Activated B cell treated with CpG ODN at 0.5 μM for 24 hours (primary cell): ENCODE data around the gene CCDC179. TPM values are rescaled to one million over a fixed set of nuclear protein-coding genes. Genes with fewer than 3 reads are reported as not detected.

Source experiments
- ATAC-seq: fragments of 200-7000 bp; cut with Tn5 transposase; one replicate; pipeline ENCODE4 v1.10.0; 2021; ENCODE audit warnings: low read depth, mild to moderate bottlenecking, moderate library complexity
- CTCF ChIA-PET: fragments of 350-600 bp; sonication (Branson Sonifier 250); formaldehyde crosslinking; loops from one replicate; lab custom pipeline; 2021; ENCODE audit warnings: antibody characterized with exemption; lab: Charles Lee
- POLR2A ChIA-PET: fragments of 350-600 bp; sonication (Branson Sonifier 250); formaldehyde crosslinking; loops from one replicate; lab custom pipeline; 2021; ENCODE audit warnings: antibody characterized with exemption; lab: Charles Lee
- DNase-seq: peaks from one replicate; pipeline ENCODE4 v3.0.0; 2022
- H3K27ac Mint-ChIP-seq: one replicate; pipeline ENCODE4 v1.8.0; 2020; ENCODE audit warnings: mixed read lengths
- H3K27me3 Mint-ChIP-seq: one replicate; pipeline ENCODE4 v1.8.0; 2021; ENCODE audit warnings: mixed read lengths
- H3K36me3 Mint-ChIP-seq: one replicate; pipeline ENCODE4 v1.8.0; 2021; ENCODE audit warnings: low read depth, mixed read lengths
- H3K4me1 Mint-ChIP-seq: one replicate; pipeline ENCODE4 v1.8.0; 2021; ENCODE audit warnings: mixed read lengths
- H3K4me3 Mint-ChIP-seq: one replicate; pipeline ENCODE4 v1.8.0; 2020; ENCODE audit warnings: mild to moderate bottlenecking, mixed read lengths
- H3K9me3 Mint-ChIP-seq: one replicate; pipeline ENCODE4 v1.8.0; 2020; ENCODE audit warnings: mixed read lengths
- CTCF ChIP-seq: fragments of 200-600 bp; IDR thresholded peaks from one replicate; pipeline ENCODE4 v1.8.0; 2022; ENCODE audit warnings: antibody characterized with exemption, mild to moderate bottlenecking
- intact Hi-C: fragments of 100-400 bp; cut with micrococcal nuclease; formaldehyde crosslinking; loops from one replicate; pipeline ENCODE4 v1.15.1; 2024
- total RNA-seq: library from RNA; stranded (reverse); gene quantifications from 2 replicates; pipeline ENCODE4 v1.2.3, GENCODE V29; 2022

Gene CCDC179
- total RNA-seq, 1 donor from 2014 or later: not detected

DNA sequence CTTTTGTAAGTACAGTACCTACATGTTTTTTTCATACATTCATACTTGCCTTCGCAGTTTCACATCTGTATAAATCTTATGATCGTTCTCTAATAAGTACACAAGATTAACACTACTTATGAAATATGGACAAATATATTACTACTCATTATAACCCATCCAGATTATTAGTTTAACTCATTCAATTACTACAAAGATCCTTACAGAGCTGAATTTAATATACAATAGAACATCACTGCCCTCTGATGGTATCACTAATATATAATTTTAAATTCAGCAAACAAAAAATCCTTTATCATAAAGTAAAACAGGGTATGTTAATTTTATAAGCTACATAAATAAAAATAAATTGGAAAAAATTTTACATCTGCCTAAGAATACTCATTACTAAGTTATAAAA, 38.1 kb downstream of the CCDC179 start:
- intact Hi-C loops: no loop called here
- ChIA-PET POLR2A (no interaction called here), CTCF (no interaction called here)
- no peak for ATAC-seq
- Mint-ChIP-seq H3K36me3 (peaks cover 61% of the 10 kb centered on the region), H3K9me3 (no peaks in the 10 kb centered on the region), H3K27me3 (no peaks in the 10 kb centered on the region), H3K27ac (no peak overlapping the region), H3K4me3 (no peak overlapping the region), H3K4me1 (no peaks in the 10 kb centered on the region)
- no peak for DNase-seq
- TF ChIP-seq CTCF: no peak

DNA sequence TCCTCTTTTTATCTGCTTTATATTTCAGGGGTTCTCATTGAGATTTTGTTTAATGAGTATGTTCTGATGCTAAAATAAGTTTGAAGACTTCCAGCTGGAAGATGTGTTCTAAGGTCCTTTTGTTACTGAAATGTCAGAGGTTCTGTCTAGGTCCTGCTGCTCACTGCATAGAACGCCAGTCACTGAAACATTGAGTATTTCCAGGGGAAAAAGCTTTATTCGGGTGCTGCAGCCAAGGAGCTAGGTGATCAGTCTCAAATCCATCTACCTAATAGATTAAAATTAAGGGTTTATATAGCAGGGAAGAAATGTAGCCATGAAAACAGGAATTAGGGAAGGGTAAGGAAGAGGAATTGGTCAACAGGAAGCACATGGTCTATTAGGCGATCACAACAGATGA, 50.4 kb downstream of the CCDC179 start:
- Mint-ChIP-seq H3K4me1 (peaks cover 15% of the 10 kb centered on the region), H3K36me3 (no peaks in the 10 kb centered on the region), H3K27ac (no peak overlapping the region), H3K9me3 (no peaks in the 10 kb centered on the region), H3K27me3 (no peaks in the 10 kb centered on the region), H3K4me3 (no peak overlapping the region)
- no peak for ATAC-seq
- no peak for TF ChIP-seq CTCF
- ChIA-PET POLR2A (interaction anchor here (1.0 kb wide), 1 partner anchor 8 kb away, joined by 3 read pairs; no protein-coding TSS in a partner anchor), CTCF (interaction anchor here (0.7 kb wide), 1 partner anchor 22 kb away, joined by 3 read pairs; no protein-coding TSS in a partner anchor)
- intact Hi-C loops: no loop called here
- no peak for DNase-seq

- H3K9me3 Mint-ChIP-seq: no peaks in the 10 kb centered on the region
- POLR2A ChIA-PET: no interaction called here
- no peaks in the 10 kb centered on the region for H3K27me3 Mint-ChIP-seq
- CTCF ChIA-PET: no interaction called here
- no peak for TF ChIP-seq CTCF
- ATAC-seq: no peak
- peaks cover 15% of the 10 kb centered on the region for H3K4me1 Mint-ChIP-seq
- no peaks in the 10 kb centered on the region for H3K36me3 Mint-ChIP-seq
- H3K27ac Mint-ChIP-seq: no peak overlapping the region
- intact Hi-C loops: no loop called here
- no peak for DNase-seq
- no peak overlapping the region for H3K4me3 Mint-ChIP-seq
Observed at GRCh38 chr11:22808571-22809197, 51.6 kb downstream of the CCDC179 start.

GRCh38 chr11:22807855-22808570, 52.3 kb downstream of the CCDC179 start:
- no peak overlapping the region for H3K27ac Mint-ChIP-seq

More at GRCh38 chr11:22807855-22808570, 52.3 kb downstream of the CCDC179 start:
- ATAC-seq (peak; percentile 45), DNase-seq (no peak)
- no peaks in the 10 kb centered on the region for H3K27me3 Mint-ChIP-seq
- POLR2A ChIA-PET: no interaction called here
- intact Hi-C loops: no loop called here
- H3K4me1 Mint-ChIP-seq: peaks cover 15% of the 10 kb centered on the region
- H3K9me3 Mint-ChIP-seq: no peaks in the 10 kb centered on the region
- CTCF ChIA-PET: no interaction called here
- H3K4me3 Mint-ChIP-seq: no peak overlapping the region
- no peak for TF ChIP-seq CTCF
- H3K36me3 Mint-ChIP-seq: no peaks in the 10 kb centered on the region
